ENCODE data around the gene IYD.

IYD gene

DNA sequence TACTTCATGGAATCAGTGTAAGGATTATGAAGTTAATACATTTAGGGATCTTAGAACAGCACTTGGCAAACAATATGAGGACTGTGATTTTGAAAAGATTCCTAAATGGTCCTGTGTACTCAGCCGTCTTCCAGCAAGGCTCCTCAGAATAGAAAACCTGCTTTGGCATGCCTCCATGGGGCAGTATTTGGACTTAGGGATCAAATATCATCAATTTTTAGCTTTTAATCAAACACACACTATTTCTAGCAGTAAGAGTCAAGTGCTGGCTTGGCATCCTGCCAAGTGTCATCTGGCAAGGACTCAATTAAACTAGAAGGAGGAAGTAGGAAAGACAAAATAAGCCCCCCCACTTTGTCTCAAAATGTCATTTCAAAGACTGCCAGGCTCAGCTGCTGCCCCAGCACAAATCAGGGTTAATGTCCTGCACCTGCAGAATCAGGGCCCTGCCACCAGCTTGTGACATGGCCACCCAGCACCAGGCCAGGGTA, 40.8 kb downstream of the IYD start:
- Histone ChIP-seq H3K27me3 (0 out of 2 replicates have a peak, but pooled peaks cover 4% of the 10 kb centered on the region), H3K4me1 (no peaks in the 10 kb centered on the region), H3K9me3 (no peaks in the 10 kb centered on the region), H3K36me3 (no peaks in the 10 kb centered on the region), H3K4me3 (ENCODE audit: low read depth, low read length) (no peak overlapping the region)
- TF ChIP-seq CTCF (IDR thresholded peaks at IDR 0.05; ENCODE audit: low read depth, low read length) = no peak
- DNase-seq = no peak

DNA sequence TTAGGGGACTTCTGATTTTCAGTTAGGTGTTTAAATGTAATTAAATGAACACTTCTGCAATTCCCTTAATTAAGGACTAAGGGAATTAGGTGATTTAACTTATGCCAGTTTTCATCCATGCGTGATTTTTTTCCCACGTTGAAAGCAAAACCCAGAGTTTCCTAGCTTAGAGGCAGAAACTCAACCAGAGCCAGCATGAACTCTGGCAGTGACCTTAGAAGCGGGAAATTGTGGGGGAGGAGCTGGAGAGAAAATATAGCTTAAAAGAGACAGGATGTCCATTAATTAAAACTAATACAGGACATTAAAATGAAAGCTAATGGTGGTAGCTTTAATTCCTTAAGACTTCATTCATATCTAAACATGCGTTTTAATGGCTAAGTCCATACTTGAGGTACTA, 41.6 kb downstream of the IYD start:
- Histone ChIP-seq H3K4me1 (no peaks in the 10 kb centered on the region), H3K36me3 (no peaks in the 10 kb centered on the region), H3K9me3 (no peaks in the 10 kb centered on the region), H3K4me3 (ENCODE audit: low read depth, low read length) (no peak overlapping the region), H3K27me3 (0 out of 2 replicates have a peak, but pooled peaks cover 4% of the 10 kb centered on the region)
- no peak for TF ChIP-seq CTCF (IDR thresholded peaks at IDR 0.05; ENCODE audit: low read depth, low read length)
- no peak for DNase-seq

- H3K36me3 ChIP-seq = no peaks in the 10 kb centered on the region
- DNase-seq = no peak
- no peak for TF ChIP-seq CTCF (IDR thresholded peaks at IDR 0.05; ENCODE audit: low read depth, low read length)
- H3K27me3 ChIP-seq = 0 out of 2 replicates have a peak, but pooled peaks cover 4% of the 10 kb centered on the region
- H3K9me3 ChIP-seq = no peaks in the 10 kb centered on the region
- H3K4me1 ChIP-seq = no peaks in the 10 kb centered on the region
- no peak overlapping the region for H3K4me3 ChIP-seq (ENCODE audit: low read depth, low read length)
Measured at GRCh38 chr6:150410906-150411305, 42.1 kb downstream of the IYD start.

GRCh38 chr6:150412221-150412620, 43.4 kb downstream of the IYD start:
- H3K4me3 ChIP-seq (ENCODE audit: low read depth, low read length) = no peak overlapping the region
- H3K36me3 ChIP-seq = no peaks in the 10 kb centered on the region
- 0 out of 2 replicates have a peak, but pooled peaks cover 9% of the 10 kb centered on the region for H3K27me3 ChIP-seq
- H3K4me1 ChIP-seq = no peaks in the 10 kb centered on the region
- no peak for TF ChIP-seq CTCF (IDR thresholded peaks at IDR 0.05; ENCODE audit: low read depth, low read length)
- DNase-seq = no peak
- H3K9me3 ChIP-seq = no peaks in the 10 kb centered on the region

- no peaks in the 10 kb centered on the region for H3K9me3 ChIP-seq
- 0 out of 2 replicates have a peak, but pooled peaks cover 13% of the 10 kb centered on the region for H3K27me3 ChIP-seq
- no peak for DNase-seq
- TF ChIP-seq CTCF (IDR thresholded peaks at IDR 0.05; ENCODE audit: low read depth, low read length) = no peak
- no peaks in the 10 kb centered on the region for H3K4me1 ChIP-seq
- no peaks in the 10 kb centered on the region for H3K36me3 ChIP-seq
- no peak overlapping the region for H3K4me3 ChIP-seq (ENCODE audit: low read depth, low read length)
Measured at GRCh38 chr6:150413198-150413597, 44.4 kb downstream of the IYD start.

DNA sequence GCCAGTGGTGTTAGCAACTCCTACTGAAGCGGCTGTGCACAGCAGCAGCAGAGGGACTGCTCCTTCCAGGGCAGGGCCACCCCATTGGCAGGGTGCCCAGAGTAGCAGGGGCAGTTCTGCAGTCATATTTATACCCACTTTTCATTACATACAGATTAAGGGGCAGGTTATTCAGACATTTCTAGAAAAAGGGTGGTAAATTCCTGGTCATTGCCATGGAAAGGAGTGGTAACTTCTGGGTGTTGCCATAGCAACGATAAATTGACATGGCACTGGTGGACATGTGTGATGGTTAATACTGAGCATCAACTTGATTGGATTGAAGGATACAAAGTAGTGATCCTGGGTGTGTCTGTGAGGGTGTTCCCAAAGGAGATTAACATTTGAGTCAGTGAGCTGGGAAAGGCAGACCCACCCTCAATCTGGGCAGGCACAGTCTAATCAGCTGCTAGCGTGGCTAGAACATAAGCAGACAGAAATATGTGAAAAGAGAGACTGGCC, 45.0 kb downstream of the IYD start:
- H3K9me3 ChIP-seq = no peaks in the 10 kb centered on the region
- no peak overlapping the region for H3K4me3 ChIP-seq (ENCODE audit: low read depth, low read length)
- H3K4me1 ChIP-seq = no peaks in the 10 kb centered on the region
- no peaks in the 10 kb centered on the region for H3K36me3 ChIP-seq
- 0 out of 2 replicates have a peak, but pooled peaks cover 13% of the 10 kb centered on the region for H3K27me3 ChIP-seq
- peak; percentile 19 for DNase-seq
- TF ChIP-seq CTCF (IDR thresholded peaks at IDR 0.05; ENCODE audit: low read depth, low read length) = no peak
